ENCODE measurements around the gene TNRC6A.
"Not testable (repeated sequence)": the region's sequence is repeated elsewhere in the genome, so short reads cannot be mapped to it uniquely, and the experiment has no call there.

TNRC6A gene

DNA sequence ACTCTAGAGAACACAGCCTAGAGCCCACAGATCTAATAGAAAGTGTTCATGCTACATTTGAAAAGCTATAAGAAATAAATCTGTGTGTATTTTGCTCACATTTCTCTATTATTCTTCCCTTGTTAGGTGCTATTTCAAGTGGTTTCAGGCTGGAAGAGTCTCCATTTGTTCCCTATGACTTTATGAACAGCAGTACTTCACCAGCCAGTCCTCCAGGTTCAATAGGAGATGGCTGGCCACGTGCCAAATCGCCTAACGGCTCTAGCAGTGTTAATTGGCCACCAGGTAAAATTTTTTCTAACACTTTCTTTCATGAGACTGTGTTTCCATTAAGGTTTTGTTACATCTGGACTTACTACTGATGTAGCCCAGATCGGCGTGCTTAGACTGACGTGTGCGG is 85.6 kb downstream of the TNRC6A start:
- DNase-seq (ENCODE audit: low spot score), result no peak

DNA sequence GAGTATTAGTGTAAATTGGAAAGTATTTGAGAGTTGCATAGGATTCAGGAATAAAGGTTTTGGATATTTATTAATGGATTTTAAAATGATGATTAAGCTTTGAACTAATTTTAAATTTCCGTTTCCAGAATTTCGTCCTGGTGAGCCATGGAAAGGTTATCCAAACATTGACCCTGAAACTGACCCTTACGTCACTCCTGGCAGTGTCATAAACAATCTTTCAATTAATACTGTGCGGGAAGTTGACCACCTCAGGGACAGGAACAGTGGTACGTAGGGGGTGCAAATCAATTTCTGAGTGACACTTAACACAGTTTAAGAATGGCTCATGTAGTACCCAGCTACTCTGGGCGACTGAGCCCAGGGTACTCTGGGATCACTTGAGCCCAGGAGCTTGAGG is 87.2 kb downstream of the TNRC6A start:
- DNase-seq (ENCODE audit: low spot score), result no peak

DNA sequence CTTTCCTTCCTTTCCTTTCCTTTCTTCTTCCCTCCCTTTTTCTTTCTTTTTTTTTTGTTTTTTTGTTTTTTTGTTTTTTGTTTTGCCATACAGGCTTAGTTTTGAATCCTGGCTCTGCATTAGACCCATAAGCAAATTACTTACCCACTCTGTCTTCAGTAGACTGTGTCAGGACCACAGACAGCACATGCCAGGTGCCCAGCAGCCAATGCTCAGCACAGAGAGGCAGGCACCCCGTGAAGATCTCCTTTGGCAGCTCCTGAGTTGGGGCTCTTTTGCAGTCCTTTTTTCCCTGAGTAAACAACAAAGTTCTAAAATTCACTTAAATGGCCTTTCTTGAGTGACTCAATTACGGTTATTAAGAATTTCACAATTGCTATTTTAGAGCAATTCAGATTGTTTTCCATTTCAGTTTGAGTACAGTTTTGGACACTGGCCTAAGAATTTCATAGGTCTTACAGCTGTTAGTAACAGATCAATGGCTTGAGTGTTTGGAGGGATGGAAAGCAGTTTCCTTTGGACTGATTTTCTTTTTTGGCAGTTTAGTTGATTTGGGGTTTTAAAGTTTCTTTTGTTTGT is 90.1 kb downstream of the TNRC6A start:
- DNase-seq (ENCODE audit: low spot score), result no peak

DNA sequence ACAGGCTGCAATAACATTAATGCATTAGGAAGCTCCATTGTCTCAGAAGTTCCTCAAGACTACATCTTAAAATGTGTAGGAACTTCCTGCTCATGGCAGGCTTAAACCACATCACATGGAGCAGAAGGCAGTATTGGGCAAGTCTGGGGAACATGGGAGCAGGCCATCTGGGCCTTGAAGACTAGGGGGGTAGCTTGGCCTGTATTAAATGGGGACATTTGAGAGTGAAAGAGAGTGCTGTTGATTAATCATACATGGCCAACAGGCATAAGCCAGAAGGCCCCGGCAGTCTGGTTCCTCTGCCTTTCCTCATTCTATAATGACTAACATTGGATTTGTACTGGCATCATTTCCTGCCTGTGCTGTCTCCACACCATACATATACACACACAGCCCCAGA is 91.1 kb downstream of the TNRC6A start:
- DNase-seq (ENCODE audit: low spot score), result no peak

DNA sequence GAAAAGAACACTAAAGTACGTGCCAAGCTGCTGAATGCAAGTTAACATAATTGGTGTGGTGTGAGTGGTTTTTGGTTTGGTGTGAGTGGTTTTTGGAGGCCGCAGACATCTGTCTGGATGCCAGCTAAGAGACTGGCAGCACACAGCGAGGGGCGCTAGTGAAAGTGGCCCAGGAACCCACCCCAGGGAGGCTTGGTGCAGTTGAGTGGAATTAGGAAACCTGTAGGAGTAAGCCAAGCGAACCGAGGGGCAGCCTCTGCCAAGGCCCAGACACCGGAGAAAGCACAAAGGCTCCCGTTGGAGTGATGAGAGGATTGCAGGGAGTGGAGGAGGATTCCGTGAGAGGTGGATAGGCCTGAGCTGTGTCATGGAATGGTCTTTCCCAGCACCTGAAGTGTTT is 91.7 kb downstream of the TNRC6A start:
- no peak for DNase-seq (ENCODE audit: low spot score)

DNA sequence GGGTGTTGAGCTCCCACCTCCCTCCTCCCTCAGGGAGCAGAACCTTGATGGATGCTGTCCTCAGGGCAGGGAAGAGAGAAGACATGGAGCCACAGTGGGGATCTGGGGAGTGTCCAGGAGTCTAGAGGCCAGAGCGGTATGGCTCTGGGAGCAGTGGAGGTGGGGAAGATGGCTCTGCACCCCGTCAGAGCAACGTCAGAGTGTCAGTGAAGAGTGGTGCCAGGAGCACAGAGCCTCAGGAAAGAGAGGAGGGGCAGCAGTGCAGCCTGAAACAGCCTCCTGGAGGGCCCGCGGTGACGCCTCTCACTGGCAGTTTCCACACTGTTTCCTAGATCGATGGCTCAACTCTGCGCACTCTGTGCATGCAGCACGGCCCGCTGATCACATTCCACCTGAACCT is 93.1 kb downstream of the TNRC6A start:
- DNase-seq (ENCODE audit: low spot score), result no peak

DNA sequence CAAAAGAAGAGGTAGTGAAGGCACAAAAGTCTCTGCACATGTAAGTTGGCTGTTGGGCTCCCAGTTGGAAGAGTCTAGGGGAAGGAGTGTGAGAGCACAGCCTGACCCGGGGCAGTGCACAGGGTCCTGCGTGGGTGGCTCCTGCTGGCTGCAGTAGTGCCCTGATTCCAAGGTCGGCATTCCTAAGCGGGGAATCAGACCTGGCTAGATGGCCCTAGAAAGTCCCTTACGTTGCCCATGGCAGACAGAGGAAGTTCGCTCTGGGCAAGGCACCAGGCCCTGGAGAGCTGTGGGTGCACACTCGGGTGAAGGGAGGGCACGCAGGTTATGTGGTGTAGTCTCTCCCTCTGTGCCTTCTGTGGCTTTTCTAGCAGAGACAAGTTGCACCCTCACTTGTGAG is 93.5 kb downstream of the TNRC6A start:
- DNase-seq (ENCODE audit: low spot score), result no peak

DNA sequence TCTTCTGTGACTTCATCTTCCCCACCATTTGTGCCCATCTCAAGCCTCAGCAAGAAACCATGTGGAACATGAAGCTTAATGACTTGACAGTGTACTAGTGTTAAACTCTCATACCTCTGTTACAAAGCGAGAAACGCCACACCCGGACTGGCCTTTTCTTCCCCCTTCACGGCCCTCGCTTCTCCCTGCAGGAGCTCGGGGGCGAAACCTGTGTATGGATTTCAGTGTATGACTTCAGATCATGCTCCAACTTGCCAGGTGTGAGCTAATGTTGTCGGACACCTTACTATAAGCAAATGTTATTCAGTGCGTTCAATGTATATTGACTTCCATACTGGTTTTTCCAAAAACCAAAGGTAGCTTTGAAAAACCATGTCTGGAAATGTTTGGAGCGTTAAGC is 96.2 kb downstream of the TNRC6A start:
- DNase-seq (ENCODE audit: low spot score), result no peak

DNA sequence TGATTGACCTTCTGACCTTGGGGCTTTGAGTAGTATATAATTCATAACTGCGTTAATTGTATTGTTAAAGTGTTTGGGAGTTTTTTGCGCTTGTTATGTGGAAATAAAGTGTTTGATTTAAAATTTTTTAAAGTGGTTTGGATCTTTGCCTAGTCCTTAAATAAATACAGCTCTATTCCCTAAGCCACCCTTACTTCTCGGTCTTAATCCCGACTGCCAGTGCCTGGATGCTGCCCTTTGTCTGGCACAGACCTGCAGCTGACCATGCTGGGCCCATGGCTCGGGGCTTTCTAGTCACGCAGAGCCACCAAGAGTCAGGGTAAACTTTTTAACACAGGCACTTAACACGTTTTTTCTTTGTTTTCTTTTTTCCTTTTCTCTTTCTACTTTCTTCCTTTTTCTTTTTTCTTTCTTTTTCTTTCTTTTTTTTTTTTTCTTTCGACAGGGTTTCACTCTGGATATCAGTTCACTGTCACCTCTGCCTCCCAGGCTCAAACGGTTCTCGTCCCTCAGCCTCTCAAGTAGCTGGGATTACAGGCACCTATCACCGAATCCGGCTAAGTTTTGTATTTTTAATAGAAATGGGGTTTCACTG is 96.7 kb downstream of the TNRC6A start:
- DNase-seq (ENCODE audit: low spot score), result no peak

DNA sequence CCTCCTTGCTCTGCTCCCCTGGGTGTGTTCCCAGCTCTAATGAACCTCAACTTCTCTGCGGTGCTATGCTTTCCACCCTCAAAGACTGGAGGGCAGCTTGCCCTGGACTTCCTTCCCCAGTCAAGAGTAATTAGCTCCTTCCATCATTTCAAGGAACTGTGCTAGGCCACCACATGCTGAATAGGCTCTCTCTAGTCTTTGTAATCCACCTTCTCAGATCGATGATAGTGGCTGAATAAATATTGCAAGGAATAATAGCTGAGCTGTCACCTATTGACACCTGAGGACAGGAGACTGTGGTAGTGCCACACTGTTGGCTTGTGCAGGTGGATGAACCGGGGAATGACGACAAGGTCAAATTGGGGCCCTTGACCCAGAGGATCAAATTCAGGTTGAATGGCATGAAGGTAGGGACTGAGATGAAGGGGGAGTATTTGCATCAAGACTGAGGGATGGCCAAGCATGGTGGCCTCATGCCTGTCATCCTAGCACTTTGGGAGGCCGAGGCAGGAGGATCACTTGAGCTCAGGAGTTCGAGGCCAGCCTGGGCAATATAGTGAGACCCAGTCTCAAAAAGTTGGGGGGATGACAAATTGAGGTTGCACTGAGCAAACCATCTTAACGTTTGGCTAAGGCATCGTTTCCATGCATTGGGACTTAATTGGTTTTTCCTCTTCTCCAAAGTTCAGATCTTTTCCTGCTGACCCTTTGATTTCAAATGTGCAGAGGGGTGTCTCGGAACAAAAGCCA is 97.5 kb downstream of the TNRC6A start:
- DNase-seq (ENCODE audit: low spot score), result no peak

DNA sequence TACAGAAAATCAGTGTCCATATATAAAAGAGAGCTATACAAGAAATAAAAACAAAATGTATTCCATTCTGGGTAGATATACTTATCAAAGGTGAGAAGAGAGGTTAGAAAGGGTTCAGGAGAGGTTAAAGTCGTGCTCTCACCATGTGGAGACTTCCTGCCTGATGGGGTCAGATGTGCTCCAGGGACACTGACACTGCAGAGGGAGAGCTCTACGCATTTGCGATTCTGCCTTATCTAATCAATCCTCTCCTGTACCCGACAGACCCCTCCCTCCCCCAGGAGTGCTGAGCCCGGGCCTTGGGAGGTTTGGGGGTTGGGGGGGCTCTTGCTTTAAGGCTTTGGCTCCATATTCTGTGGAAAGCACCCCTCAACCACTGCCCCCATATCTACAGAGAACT is 99.7 kb downstream of the TNRC6A start:
- DNase-seq (ENCODE audit: low spot score), result no peak

DNA sequence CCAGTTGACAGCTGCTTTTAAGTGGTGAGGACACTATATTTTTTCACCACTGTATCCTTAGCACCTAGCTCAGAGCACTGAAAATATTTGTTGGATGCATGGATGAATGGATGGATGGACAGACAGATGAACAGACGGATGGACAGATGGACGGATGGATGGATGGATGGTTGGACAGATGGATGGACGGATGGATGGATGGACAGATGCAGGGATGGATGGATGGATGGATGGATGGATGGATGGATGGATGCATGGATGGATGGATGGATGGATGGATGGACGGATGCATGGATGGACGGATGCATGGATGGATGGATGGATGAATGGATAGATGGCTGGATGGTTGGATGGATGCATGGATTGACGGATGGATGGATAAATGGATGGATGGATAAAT is 103.9 kb downstream of the TNRC6A start:
- no peak for DNase-seq (ENCODE audit: low spot score)

DNA sequence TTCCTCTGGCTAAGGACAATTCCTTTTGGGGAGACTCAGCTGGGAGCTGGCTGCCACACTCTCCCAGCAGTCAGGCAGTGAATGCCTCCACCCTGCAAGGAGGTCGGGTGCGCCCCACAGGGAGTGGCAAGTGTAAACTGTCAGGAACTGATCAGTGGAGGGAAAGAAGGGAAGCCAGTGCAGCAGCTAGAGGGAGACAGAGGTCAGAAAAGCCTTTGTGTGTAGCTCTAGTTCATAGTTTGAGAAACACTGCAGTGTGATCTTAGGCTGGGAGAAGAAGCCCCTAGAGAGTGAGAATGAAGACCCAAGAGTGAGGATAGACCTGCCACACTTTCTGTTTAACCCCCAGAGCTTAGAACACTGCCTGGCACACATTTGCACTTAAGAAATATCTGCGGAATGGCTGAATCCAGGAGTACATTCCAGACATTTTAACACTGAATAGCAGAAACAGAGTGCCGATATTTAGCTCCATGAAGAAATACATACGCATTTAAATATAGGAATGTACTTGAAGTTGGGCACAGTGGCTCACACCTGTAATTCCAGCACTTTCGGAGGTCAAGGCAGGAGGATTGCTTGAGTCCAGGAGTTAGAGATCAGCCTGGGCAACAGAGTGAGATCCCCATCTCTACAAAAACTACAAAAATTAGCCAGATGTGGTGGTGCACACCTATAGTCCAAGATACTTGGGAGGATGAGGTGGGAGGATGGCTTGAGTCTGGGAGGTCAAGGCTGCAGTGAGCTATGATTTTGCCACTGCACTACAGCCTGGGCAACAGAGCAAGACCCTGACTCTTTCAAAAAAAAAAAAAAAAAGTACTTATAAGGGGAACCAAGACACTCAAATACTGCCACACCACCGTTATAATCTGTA is 105.2 kb downstream of the TNRC6A start:
- DNase-seq (ENCODE audit: low spot score), result peak; percentile 72

DNA sequence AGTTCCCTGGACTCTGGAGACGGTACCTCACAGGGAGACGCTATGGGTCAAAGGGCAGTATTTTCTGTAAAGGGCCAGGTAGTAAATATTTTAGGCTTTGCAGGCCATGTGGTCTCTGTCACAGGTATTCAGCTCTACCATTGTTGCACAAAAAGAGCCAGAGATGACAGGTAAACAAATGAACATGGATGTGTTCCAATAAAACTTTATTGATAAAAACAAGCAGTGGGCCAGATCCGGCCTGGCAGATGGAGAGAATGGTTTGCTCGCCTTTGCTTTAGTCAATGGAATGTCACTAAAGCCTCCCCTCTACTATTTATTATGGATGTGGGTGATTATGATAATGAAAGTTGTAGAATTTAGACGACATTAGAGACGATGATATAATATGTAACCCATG is 107.4 kb downstream of the TNRC6A start:
- no peak for DNase-seq (ENCODE audit: low spot score)

DNA sequence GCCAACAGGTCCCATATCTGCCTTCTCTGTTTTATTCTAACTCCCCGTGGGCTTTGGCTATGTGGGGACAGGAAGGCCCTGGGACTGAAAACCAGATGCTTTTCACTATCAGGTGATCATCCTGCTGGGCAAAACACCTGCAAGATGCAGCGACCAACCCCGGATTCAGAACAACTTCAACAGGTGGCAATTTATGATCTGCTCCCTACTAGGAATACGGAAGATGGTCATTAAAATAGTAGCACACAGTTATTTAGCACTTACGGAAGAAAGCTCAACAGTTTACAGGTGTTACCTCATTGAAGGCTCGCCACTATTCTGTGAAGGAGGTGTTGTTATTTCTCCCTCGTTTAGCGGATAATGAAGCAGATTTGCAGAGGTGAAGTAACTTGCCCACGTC is 108.5 kb downstream of the TNRC6A start:
- DNase-seq (ENCODE audit: low spot score), result no peak

DNA sequence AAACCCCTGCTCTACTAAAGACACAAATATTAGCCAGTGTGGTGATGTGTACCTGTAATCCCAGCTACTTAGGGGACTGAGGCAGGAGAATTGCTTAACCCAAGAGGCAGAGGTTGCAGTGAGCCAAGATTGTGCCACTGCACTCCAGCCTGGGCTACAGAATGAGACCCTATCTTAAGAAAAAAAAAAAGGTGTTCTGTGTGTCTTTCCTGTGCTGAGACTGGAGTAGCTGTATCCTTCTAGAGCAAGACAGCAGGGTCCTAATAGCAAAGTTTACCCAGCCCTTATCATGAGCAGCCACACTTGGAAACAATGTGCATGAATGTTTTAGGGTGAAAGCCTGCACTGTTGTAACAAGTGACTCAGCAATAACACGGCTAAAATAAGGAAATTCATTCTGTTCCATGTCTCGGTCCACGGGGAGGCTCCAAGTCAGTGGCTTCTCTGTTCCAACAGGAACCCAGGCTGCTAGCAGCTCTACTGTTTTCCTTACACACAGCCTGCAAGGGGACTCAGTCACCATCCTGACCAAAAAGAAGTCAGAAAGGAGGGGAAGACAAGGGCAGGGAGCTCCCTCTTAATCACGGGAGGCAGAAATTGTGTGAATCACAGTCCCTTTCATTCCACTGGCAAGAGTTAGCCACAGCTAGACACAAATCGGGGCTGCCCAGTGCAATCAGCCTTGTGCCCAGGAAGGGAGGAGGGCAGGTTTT is 109.3 kb downstream of the TNRC6A start:
- DNase-seq (ENCODE audit: low spot score), result no peak

DNA sequence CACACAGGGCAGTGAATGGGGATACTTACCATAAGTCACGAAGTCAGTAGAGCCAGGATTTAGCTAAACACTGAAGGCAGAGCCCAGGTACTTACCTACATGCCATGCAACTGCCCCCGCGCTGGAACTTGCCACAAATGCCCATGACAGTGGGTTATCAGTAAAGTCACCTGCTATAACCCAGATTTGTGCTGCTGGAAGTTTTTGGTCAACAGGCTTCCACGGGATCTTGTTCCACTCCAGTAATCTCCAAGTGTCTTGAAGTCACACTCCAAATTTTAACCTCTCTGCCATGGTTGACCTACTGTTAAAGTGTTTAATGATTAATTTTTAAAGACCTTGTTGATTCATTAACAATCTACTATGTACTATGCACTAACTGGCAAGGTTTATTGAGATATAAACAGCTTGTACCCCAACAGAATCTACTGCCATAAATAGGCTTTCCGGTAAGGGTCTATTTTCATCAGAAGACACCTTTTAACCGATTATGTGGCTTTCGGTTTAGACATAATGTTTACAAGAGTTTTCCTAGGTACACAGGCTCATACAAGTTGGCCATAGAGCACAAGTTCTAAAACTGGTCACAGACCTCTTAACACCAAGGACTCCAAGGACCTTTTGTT is 110.0 kb downstream of the TNRC6A start:
- DNase-seq (ENCODE audit: low spot score), result no peak

DNA sequence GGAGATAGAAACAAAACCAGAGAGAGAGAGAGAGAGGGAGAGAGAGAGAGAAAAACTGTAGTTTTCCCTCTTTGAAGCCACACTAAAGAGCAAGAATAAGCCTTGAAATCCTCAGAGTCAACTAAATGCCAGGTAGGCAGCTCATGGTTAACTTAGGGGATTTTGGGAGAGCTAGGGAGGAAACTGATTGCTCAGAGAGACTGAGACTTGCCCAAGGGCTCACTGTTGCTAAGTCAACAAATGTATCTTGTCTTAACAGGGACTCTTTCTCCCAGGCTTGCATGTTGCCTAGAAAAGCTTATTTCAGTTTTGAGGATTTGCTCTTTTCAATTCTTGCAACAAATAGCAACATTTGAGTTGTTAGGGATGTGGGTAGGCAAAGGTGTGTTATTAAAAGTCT is 111.8 kb downstream of the TNRC6A start:
- no peak for DNase-seq (ENCODE audit: low spot score)

DNA sequence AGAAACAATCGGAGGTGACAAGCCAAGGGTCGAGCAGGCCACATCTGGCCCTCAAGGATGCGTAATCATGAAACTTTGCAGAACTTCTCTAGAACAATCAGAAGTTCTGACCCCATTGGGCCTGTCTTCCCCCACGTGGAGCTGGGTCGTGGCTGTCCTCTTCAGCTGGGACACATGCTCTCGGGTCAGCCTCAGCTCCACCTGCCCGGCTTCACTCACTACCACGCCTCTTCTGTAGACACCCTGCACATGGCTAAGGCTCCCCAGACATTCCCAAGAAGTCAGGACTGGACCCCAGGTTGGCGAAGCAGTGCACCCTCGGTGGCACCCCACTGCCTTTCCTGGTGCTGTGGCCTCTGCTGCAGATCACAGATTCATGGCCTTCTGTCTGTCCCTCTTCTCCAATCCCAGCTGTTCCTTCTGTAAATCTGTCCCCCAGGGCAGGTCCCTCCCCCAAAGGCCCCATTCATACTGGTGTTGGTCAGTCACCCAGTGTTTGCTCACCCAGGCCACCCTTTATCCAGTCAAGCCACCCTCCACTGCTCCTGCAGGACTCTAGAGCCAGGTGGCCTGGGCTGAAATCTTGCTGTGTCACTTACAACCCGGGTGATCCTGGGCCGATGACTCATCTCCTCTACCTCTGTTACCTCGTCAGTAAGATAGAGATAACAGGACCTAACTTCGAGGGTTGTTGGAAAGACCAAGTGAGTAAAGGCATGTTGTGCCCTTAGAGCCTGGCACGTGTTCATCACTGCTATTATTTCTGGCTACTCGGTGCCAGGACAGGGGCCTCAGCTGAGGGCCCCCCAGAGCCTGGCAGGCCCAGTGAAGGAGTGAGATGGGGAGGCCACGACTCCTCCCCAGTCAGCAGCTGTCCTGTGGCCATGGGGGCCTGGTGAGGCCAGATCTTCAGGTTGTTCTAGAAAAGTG is 114.9 kb downstream of the TNRC6A start:
- DNase-seq (ENCODE audit: low spot score), result no peak

DNA sequence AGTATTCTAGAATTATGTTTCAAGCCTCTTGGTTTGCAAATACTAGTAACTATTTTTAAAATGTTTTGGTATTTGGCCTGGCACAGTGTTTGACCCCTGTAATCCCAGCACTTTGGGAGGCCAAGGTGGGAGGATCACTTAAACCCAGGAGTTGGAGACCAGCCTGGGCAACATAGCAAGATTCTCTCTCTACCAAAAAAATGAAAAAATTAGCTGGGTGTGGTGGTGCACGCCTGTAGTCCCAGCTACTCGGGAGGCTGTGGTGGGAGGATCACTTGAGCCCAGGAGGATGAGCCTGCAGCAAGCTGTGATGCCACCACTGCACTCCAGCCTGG is 115.5 kb downstream of the TNRC6A start:
- not testable (repeated sequence) for DNase-seq (ENCODE audit: low spot score)

Data from D341Med (cell line).